Parathyroid adenoma (tissue), 2 donors: ENCODE results near the gene JOSD1.

Experiments
- H2AFZ ChIP-seq: fragments of 300-600 bp; sonication (generic); one replicate; pipeline ENCODE4 v1.7.0; 2017; ENCODE audit warnings: antibody characterized with exemption, mild to moderate bottlenecking
- H3K27ac ChIP-seq: fragments of 300-600 bp; sonication (generic); one replicate; pipeline ENCODE4 v1.7.0; 2017
- H3K27me3 ChIP-seq: fragments of 300-600 bp; sonication (generic); one replicate; pipeline ENCODE4 v1.7.0; 2017; ENCODE audit warnings: low read length; ENCODE audit not compliant: control insufficient read depth, insufficient read depth
- H3K36me3 ChIP-seq: fragments of 300-600 bp; sonication (generic); one replicate; pipeline ENCODE4 v1.7.0; 2017; ENCODE audit warnings: low read length; ENCODE audit not compliant: control insufficient read depth, insufficient read depth
- H3K4me1 ChIP-seq: fragments of 300-600 bp; sonication (generic); one replicate; pipeline ENCODE4 v1.7.0; 2017; ENCODE audit warnings: control low read depth
- H3K4me2 ChIP-seq: fragments of 300-600 bp; sonication (generic); one replicate; pipeline ENCODE4 v1.7.0; 2017; ENCODE audit warnings: low read length
- H3K4me3 ChIP-seq: fragments of 300-600 bp; sonication (generic); one replicate; pipeline ENCODE4 v1.7.0; 2017; ENCODE audit warnings: low read depth, low read length
- H3K79me2 ChIP-seq: fragments of 300-600 bp; sonication (generic); one replicate; pipeline ENCODE4 v1.7.0; 2017; ENCODE audit warnings: control low read depth
- H3K9ac ChIP-seq: fragments of 300-600 bp; sonication (generic); one replicate; pipeline ENCODE4 v1.7.0; 2017; ENCODE audit warnings: mild to moderate bottlenecking
- H3K9me3 ChIP-seq: fragments of 300-600 bp; sonication (generic); one replicate; pipeline ENCODE4 v1.7.0; 2017; ENCODE audit warnings: low read length; ENCODE audit not compliant: control insufficient read depth
- TF ChIP-seq, protein P1 (sequence below): fragments of 300-600 bp; sonication (generic); IDR thresholded peaks from one replicate; pipeline ENCODE4 v1.7.0; 2017; ENCODE audit warnings: antibody characterized with exemption, mild to moderate bottlenecking
- donor health status: primary hyperparathyroidism.

The JOSD1 gene

DNA sequence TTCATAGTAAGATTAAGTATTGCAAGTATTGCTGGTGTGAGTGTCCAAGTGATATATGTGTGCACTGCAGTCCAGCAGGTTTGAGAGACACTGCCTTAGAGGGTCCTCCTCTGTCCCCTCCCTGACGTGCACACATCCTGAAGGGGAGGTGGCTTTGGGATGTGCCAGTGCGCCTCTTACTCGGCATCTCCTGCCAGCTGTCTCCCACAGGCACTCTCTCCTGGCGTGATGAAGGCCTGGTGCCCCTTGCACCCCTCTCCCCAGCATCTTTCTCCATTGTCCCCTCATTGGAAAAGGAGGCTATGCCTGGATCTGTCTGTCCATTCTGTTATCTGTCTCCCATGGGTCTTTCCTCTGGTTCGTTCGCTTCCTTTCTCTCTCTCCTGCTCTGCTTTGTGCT, 29.2 kb upstream of the JOSD1 start:
- Histone ChIP-seq H3K9ac (no peak overlapping the region), H3K9me3 (no peaks in the 10 kb centered on the region), H3K79me2 (no peaks in the 10 kb centered on the region), H3K27ac (no peak overlapping the region), H3K4me1 (no peaks in the 10 kb centered on the region), H3K4me3 (no peak overlapping the region), H3K36me3 (no peaks in the 10 kb centered on the region), H3K4me2 (no peak overlapping the region), H3K27me3 (no peaks in the 10 kb centered on the region), H2AFZ (no peak overlapping the region)
- TF ChIP-seq, protein P1, sequence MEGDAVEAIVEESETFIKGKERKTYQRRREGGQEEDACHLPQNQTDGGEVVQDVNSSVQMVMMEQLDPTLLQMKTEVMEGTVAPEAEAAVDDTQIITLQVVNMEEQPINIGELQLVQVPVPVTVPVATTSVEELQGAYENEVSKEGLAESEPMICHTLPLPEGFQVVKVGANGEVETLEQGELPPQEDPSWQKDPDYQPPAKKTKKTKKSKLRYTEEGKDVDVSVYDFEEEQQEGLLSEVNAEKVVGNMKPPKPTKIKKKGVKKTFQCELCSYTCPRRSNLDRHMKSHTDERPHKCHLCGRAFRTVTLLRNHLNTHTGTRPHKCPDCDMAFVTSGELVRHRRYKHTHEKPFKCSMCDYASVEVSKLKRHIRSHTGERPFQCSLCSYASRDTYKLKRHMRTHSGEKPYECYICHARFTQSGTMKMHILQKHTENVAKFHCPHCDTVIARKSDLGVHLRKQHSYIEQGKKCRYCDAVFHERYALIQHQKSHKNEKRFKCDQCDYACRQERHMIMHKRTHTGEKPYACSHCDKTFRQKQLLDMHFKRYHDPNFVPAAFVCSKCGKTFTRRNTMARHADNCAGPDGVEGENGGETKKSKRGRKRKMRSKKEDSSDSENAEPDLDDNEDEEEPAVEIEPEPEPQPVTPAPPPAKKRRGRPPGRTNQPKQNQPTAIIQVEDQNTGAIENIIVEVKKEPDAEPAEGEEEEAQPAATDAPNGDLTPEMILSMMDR, result no peak

GRCh38 chr22:38728871-38729796, 28.4 kb upstream of the JOSD1 start:
- Histone ChIP-seq H3K4me1 (no peaks in the 10 kb centered on the region), H3K4me3 (no peak overlapping the region), H3K27me3 (no peaks in the 10 kb centered on the region), H3K27ac (no peak overlapping the region), H3K9me3 (no peaks in the 10 kb centered on the region), H3K4me2 (no peak overlapping the region), H3K36me3 (no peaks in the 10 kb centered on the region), H2AFZ (no peak overlapping the region), H3K9ac (no peak overlapping the region), H3K79me2 (no peaks in the 10 kb centered on the region)
- TF ChIP-seq, protein P1, result no peak

DNA sequence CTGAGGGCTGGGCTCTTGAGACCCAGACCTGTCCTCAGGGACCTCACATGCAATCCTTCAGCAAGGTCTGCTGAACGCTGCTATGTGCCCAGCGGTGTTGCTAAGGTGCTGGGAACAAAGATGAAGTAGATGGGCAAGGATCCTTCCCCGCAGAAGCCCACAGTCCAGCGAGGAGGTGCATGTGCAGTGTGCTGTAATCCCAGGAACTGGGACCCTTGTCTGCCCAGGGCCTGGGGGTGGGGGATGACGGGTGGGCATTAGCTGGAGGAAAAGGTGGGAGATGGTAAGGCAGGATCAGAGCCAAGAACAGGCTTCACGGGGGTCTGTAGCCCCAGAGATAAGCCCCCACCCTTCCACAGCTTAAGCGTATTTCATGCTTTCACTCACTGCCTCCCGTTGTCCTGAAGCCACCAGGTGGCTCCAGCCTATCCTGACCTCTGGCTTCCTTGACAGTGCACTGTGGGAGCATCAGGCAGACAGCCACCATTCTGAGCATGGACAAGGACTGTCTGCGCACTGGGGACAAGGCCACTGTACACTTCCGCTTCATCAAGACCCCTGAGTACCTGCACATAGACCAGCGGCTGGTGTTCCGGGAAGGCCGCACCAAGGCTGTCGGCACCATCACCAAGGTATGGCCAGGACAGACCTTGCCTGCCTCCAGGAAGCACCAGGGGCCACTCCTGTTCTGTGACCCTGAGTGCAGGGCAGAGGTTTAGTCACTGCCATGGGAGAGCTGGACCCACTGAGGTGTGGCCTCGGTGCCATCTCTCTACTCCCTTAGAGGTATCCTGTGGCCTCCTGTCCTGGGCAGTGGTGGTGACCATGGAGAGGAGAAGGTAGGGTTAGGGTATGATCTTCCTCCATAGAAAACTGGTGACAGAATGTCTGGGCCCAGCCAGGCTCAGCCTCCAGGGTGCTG, 27.0 kb upstream of the JOSD1 start:
- no peak overlapping the region for H3K9ac ChIP-seq
- H3K27ac ChIP-seq, result no peak overlapping the region

DNA sequence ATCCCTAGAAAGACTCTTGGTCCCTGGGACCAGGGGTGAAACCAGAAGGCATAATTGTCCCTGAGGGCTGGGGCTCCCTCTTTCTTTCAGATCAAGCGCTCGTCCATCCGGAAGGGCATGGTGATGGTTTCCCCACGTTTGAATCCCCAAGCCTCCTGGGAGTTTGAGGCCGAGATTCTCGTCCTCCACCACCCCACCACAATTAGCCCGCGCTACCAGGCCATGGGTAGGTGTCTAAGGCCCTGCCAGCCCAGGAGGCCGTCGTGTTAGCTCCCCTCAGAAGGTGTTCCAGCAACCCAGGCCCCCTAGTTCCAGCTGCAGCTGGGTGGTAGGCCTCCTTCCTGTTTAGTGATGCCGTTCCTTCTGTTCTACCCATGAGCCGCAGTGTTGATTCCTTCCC, 26.4 kb upstream of the JOSD1 start:
- TF ChIP-seq, protein P1, result no peak
- Histone ChIP-seq H2AFZ (no peak overlapping the region), H3K4me3 (no peak overlapping the region), H3K4me2 (no peak overlapping the region), H3K9ac (no peak overlapping the region), H3K27ac (no peak overlapping the region), H3K9me3 (no peaks in the 10 kb centered on the region), H3K4me1 (no peaks in the 10 kb centered on the region), H3K27me3 (no peaks in the 10 kb centered on the region), H3K79me2 (no peaks in the 10 kb centered on the region), H3K36me3 (no peaks in the 10 kb centered on the region)

More for the DNA sequence above, 27.0 kb upstream of the JOSD1 start:
- no peaks in the 10 kb centered on the region for H3K79me2 ChIP-seq
- no peak overlapping the region for H3K4me3 ChIP-seq
- no peak overlapping the region for H3K4me2 ChIP-seq
- no peak overlapping the region for H2AFZ ChIP-seq
- H3K27me3 ChIP-seq, result no peaks in the 10 kb centered on the region
- no peaks in the 10 kb centered on the region for H3K4me1 ChIP-seq
- H3K36me3 ChIP-seq, result no peaks in the 10 kb centered on the region
- TF ChIP-seq, protein P1, result no peak
- H3K9me3 ChIP-seq, result no peaks in the 10 kb centered on the region
